CD4-positive, alpha-beta T cell treated with Interleukin-4 for 4 hours (primary cell): ENCODE measurements around the gene KRTAP4-4.
"Not testable (repeated sequence)": the region's sequence is repeated elsewhere in the genome, so short reads cannot be mapped to it uniquely, and the experiment has no call there.

Experiments used
- DNase-seq: peaks from one replicate; pipeline ENCODE4 v3.0.0-alpha.2; 2020

Gene KRTAP4-4

DNA sequence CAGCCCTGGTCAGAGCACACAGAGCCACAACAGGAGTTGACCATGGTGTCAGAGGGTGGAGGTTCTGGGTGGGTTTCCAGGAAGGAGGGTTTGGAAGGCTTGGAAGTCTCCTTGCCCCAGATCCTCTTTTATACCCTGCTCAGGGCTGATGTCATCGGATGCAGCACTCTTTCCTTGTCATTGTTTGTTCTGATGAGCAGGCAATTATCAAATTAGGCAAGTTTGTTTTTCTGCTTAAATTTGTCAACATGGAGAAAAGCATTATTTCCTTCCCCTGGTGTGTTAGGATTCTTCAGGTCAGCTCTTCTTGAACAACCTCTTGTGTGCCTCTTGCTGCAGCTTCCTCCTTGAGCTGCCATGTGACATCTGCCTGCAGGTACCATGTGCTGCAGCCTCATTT lies at the start of gene KRTAP4-4:
KRTAP4-4 (minus strand) TSS at position 101 of the 400 bp plus-strand sequence; CDS start at position 44, 57 bp downstream.
- DNase-seq: no peak

DNA sequence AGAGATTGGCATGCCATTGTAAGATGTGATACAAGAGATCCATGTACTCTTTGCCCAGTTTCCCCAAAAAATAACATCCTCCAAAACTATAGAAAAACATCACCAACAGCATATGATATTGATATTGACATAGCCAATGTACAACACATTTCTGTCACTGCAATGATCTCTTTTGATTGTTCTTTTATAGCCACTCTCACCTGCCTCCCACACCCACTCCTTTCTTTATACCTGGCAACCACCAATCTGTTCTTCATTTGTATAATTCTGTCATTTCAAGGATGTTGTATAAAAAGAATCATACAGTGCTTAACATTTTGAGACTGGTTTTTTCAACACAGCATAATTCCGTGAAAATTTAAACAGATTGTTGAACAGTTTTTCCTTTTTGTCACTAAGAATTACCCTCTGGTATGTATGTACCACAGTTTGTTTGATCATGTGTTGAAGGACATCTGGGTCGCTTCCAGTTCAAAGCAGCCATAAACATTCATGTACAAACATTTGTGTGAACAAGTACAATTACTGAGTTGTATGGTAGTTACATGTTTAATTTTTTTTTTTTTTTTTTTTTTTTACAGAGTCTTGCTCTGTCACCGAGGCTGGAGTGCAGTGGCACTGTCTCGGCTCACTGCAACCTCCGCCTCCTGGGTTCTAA lies 39.0 kb upstream of the KRTAP4-4 start:
- DNase-seq: no peak

DNA sequence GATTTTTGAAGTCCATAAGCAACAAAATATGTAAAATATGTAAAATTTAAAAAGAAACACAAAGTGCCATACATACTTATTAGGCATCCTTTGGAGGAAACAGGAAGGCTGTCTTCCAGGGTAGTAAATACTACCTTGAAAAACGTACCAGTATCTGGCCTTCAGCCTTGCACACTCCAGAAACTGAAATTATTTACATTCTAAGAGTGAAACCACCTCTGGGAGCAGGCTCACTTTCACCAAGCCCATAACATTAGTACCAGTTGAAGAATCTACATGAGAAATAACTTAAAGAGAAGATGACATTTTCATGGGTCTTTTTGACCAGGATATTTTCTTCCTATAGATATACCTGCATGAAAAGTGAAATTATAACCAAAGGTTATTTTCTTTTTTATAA lies 35.5 kb upstream of the KRTAP4-4 start:
- no peak for DNase-seq

DNA sequence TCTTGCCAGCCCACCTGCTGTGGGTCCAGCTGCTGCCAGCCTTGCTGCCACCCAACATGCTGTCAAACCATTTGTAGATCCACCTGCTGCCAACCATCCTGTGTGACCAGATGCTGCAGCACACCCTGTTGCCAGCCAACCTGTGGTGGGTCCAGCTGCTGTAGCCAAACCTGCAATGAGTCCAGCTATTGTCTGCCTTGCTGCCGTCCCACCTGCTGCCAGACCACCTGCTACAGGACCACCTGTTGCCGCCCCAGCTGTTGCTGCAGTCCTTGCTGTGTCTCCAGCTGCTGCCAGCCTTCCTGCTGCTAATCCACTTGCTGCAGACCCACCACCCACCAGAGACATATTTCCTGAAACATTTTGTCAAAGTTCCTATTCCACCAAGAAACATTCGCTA lies 29.8 kb upstream of the KRTAP4-4 start:
- no peak for DNase-seq

DNA sequence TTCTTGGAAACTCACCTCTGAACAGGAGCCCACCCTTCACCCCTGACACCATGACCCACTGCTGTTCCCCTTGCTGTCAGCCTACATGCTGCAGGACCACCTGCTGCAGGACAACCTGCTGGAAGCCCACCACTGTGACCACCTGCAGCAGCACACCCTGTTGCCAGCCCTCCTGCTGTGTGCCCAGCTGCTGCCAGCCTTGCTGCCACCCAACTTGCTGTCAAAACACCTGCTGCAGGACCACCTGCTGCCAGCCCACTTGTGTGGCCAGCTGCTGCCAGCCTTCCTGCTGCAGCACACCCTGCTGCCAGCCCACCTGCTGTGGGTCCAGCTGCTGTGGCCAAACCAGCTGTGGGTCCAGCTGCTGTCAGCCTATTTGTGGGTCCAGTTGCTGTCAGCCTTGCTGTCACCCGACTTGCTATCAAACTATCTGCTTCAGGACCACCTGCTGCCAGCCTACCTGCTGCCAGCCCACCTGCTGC lies 29.3 kb upstream of the KRTAP4-4 start, which contains the start of gene KRTAP9-1:
KRTAP9-1 (plus strand) TSS at position 51 of the 482 bp plus-strand sequence; CDS start at position 51, 0 bp downstream.
- DNase-seq: not testable (repeated sequence)

DNA sequence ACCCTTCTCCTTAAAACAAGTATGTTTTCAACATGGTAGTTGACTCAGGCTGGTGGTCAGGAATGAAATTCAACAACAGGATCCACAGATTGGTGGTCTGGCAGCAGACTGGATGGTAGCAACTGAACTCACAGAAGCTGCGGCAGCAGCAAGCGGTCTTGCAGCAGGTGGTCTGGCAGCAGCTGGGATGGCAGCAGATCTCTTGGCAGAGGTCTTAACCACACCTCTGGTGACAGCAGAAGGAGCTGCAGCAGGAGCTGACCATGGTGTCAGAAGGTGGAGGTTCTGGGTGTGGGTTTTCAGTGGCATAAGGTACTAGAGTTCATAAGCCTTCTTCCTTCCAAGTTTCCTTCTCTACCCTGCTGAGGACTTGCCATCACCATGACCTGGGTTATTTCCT lies 26.3 kb upstream of the KRTAP4-4 start:
- no peak for DNase-seq

DNA sequence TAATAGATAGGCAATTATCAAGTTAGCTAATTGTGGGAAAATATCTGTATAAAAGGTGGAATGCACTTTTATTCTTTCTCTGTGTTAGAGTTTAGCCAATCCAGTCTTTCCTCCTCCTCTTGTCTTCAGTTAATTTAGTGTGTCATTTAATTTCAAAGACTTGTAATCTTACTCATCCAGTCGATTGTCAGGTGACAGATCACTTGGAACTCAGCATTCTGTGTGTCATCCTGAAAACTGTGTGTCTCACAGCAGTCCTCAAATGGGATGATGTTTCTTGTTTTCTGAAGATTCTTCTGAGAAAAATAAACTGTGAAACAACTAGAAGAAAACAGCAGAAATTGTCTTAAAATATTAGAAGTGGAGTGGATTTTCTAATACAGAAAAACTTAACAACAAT lies 24.5 kb upstream of the KRTAP4-4 start:
- DNase-seq: no peak

DNA sequence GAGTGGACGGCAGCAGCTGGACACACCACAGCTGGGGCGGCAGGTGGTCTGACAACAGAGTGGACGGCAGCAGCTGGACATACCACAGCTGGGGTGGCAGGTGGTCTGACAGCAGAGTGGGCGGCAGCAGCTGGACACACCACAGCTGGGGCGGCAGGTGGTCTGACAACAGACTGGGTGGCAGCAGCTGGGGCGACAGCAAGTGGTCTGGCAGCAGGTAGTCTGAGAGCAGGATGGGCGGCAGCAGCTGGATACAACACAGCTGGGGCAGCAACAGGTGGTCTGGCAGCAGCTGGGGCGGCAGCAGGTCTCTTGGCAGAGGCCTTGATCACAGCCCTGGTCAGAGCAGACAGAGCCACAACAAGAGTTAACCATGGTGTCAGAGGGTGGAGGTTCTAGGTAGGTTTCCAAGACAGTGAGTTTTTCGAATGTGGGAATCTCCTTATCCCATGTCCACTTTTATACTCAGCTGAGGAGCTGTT lies 24.0 kb upstream of the KRTAP4-4 start, which contains the start of gene KRTAP4-1:
KRTAP4-1 (minus strand) TSS at position 432 of the 482 bp plus-strand sequence; CDS start at position 375, 57 bp downstream.
- no peak for DNase-seq

DNA sequence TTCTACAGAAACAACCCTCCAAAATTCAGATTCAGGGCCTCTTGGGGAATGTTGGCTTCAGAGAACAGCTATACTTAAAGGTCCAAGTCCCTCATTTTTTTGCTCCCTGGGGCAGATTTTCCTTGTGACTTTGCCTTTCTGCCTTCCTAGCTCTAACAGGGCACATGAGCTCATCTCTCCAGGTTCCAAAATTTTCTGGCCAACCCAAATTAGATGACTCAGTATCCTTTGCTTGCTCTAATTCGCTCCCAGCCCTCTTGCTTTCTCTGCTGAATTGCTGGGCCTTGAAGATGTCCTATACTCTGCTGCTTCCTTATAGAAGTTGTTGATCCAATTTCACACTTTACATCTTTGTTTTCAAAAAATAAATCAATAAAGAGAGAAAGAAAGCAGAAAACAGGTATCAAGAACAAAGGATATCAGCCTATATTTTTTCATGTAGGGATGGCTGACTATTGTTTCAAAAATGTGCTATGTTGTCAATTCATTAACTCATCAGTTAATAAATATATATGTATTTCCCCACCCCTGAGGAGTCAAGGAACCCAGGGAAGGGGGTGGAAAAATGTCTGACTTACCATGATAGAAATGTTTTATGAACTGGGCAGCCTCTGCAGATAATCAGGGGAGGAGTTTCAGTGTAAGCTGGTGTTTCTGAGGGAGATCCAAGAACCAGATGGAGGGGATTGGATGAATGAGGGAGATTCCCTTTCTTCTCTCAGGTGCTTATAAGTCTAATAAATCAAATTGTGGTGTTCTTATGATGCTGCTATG lies 18.5 kb upstream of the KRTAP4-4 start:
- no peak for DNase-seq

DNA sequence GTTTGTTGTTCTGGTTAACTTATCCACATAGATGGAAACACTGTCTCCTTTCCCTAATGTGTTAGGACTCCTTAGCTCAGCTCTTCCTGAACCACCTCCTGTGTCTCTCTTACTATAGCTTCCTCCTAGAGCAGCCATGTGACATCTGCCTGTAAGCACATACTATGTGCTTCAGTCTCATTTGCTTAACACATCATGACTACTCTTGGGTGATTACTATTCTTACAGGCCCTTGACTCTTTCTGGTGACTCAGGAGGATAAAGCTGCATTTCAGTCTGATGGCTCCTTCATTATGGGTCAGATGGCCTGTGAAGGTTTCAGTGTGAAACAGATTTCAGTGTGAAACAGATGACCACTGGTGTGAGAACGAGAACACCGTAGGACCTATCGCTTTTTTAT lies 17.8 kb upstream of the KRTAP4-4 start:
- DNase-seq: no peak

DNA sequence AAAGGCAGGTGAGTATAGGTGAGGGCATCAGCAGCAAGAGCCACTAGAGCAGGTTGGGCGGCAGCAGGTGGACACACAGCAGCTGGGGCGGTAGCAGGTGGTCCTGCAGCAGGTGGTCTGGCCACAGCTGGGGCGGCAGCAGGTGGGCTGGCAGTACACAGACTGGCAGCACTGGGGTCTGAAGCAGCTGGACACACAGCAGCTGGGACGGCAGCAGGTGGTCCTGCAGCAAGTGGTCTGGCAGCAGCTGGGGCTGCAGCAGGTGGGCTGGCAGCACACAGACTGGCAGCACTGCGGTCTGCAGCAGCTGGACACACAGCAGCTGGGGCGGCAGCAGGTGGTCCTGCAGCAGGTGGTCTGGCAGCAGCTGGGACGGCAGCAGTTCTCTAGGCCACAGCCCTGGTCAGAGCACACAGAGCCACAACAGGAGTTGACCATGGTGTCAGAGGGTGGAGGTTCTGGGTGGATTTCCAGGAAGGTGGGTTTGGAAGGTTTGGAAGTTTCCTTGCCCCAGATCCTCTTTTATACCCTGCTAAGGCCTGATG lies 17.3 kb upstream of the KRTAP4-4 start, which contains the start of gene KRTAP4-2:
KRTAP4-2 (minus strand) TSS at position 495 of the 545 bp plus-strand sequence; CDS start at position 438, 57 bp downstream.
- DNase-seq: no peak

DNA sequence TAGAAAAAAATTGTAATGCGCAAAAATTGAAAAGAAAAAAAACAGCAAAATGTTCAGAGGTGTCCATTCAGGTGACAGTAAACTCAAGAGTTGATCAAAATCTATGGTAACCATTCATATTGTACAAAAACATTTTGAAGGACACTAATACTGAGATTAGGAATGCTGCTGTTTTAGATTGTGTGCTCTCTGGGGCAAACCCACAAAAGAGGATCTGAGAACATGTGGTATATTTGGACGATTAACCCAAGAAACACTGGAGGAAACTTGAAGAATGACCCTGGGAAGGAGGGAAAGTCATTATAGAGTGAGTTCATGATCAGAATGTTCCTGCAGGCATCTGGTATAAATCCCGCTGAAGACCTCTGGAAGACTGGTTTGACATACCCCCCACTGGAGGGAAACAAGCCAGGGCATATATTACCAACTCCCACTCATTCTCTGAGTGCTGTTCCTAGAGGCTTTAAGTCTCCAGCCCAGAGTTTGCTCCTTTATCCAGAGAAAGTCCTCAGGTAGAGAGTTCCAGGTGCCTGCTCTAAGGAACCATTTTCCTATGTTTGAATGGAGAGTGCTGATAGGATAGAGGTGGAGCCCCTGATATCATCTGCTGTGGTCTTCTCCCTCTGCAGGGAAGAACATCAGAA lies 16.3 kb upstream of the KRTAP4-4 start:
- DNase-seq: no peak

DNA sequence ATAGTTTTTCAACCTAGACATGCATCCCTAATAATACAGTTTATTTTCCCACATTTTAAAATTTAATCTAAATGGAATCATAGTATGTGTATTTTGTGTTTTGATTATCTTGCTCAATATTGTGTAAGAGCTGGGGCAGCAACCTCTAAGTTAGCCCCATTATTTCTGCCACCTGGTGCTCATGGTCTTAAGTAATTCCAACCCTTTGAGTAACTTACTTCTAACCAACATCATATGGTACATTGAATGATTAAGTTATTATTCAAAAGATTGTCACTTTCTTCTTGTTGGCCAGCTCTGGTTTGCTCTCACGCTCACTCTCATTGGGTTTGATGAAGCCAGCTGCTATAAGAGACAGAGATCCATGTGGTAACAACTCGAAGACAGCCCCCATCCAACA lies 11.3 kb upstream of the KRTAP4-4 start:
- no peak for DNase-seq

DNA sequence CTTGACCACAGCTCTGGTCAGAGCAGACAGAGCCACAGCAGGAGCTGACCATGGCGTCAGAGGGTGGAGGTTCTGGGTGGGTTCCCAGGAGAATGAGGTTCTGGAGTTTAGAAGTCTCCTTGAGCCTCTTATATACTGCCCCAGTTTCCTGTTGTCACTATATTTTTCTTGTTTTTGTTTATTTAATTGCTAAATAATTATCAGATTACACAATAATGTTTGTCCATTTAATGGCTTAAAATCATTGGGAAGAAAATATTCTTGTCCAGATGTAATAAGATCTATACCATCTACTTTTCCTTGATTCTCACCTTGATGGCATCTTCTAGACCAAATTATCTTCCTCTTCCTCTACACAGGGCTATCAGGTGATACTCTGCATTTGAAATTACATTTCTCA lies 7.6 kb upstream of the KRTAP4-4 start, which contains the start of gene KRTAP4-3:
KRTAP4-3 (minus strand) TSS at position 101 of the 400 bp plus-strand sequence; CDS start at position 52, 49 bp downstream.
- DNase-seq: no peak

DNA sequence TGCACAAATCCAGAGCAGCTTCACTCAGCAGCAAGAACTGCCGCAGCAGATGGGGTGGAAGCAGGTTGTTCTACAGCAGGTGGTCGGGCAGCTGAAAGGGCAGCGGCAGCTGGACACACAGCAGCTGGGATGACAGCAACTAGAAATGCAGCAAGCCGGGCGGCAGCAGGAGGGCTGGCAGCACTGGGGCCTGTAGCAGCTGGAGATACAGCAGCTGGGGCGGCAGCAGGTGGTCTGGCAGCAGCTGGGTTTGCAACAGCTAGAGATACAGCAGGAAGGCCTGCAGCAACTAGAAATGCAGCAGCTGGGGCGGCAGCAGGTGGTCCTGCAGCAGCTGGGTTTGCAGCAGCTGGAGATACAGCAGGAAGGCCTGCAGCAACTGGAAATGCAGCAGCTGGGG lies 7.0 kb upstream of the KRTAP4-4 start:
- DNase-seq: no peak

DNA sequence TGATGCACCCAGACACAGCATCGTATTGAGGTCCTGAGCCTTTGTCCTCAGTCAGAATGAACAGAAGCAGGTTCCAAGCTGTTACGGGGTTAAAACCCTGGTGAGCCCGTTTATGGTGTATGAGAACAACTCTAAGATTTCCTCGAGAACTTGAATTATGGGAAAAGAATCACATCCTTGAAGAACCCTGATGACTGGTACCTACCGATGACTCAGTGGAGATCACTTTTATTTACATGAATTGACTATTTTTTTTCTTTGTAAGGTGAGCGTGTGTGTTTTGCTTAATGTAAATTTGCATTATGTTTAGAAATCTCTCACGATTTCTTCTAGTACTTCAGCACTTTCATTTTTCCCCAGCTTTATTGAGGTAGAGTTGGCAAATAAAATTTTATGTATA lies 3.3 kb upstream of the KRTAP4-4 start:
- no peak for DNase-seq

DNA sequence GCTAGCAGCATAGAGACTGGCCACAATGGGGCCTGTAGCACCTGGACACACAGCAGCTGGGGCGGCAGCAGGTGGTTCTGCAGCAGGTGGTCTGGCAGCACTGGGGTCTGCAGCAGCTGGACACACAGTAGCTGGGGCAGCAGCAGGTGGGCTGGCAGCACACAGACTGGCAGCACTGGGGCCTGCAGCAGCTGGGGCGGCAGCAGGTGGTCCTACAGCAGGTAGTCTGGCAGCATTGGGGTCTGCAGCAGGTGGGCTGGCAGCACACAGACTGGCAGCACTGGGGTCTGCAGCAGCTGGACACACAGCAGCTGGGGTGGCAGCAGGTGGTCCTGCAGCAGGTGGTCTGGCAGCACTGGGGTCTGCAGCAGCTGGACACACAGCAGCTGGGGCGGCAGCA lies 358 bp downstream of the KRTAP4-4 start:
- not testable (repeated sequence) for DNase-seq

DNA sequence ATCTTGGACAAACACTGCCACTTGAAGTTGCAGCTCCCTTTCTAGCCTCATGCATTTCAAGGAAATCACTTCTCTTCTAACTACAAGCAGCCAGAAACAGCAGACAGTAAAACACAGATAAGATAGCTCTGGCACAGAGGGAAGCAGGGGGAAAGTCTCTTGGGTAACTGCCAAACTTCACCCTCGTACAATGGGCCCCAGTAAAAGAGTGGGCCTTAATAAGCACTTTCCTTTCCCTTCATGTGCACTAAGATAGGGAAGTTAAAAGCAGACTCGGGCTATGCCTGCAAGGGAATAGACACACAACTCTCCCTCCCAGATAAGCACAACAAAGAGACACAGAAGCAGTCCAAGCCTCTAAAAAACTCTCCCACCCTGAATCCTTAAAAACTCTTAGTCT lies 6.7 kb downstream of the KRTAP4-4 start:
- DNase-seq: no peak

DNA sequence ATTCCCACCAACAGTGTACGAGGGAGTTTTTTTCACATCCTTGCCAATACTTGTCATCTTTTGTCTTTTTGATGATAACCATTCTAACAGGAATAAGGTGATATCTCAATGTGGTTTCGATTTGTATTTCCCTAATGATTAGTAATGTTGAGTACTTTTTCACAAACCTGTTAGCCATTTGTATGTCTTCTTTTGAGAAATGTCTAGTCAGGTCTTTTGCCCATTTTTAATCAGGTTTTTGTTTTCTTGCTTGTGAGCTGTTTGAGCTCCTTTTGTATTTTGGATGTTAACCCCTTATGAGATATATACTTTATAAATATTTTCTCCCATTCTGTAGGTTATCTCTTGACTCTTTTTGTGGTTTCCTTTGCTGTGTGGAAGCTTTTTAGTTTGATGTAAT lies 9.0 kb downstream of the KRTAP4-4 start:
- no peak for DNase-seq

DNA sequence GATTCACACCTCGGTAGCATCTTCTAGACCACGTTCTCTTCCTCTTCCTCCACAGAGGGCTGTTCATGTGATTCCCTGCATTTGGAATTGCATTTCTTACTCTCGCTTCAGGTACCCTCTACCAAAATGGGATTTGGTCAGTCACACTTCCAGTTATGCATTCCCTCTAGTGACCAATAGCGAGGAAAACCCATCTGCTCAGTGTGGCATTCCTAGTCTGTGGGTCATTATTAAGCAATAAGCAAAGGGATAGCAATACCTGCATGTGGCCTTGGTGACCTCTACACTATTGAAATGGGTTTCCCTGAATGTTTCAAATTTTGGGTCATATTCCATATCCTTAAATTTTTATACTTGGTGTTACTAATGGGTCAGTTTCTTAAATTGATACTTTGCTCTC lies 10.5 kb downstream of the KRTAP4-4 start:
- DNase-seq: no peak

DNA sequence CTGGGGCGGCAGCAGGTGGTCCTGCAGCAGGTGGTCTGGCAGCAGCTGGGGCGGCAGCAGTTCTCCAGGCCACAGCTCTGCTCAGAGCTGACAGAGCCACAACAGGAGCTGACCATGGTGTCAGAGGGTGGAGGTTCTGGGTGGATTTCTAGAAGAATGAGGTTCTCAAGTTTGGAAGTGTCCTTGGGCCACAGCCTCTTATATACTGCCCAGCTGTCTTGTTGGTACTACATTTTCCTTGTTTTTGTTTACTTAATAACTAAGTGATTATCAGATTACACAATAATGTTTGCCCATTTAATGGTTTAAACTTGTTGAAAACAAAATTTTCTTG lies 10.9 kb downstream of the KRTAP4-4 start, which contains the start of gene KRTAP4-5:
KRTAP4-5 (minus strand) TSS at position 174 of the 334 bp plus-strand sequence; CDS start at position 116, 58 bp downstream.
- no peak for DNase-seq

DNA sequence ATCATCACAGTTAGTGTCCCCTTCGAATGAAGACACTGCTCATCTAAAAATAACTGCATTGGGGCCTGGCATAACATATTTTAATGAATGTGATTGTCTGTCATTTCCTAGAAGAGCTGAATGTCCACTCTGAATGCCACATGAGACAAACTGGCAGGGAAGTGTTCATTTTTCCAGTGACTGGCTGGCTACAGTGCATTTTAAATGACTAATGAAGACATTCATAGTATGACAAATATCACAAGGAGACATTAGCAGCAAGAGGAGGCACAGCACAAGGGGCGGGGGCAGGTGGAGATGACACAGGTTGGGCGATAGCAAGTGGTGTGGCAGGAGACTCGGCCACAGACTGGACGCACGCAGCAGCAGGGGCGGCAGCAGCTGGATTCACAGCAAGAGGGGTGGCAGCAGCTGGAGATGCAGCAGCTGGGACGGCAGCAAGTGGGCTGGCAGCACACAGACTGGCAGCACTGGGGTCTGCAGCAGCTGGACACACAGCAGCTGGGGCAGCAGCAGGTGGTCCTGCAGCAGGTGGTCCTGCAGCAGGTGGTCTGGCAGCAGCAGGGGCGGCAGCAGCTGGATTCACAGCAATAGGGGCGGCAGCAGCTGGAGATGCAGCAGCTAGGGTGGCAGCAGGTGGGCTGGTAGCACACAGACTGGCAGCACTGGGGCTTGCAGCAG lies 11.4 kb downstream of the KRTAP4-4 start:
- not testable (repeated sequence) for DNase-seq
